ENCODE measurements around the gene JAZF1.

The JAZF1 gene

GRCh38 chr7:27921081-27921836 lies 259.3 kb downstream of the JAZF1 start:
- in situ Hi-C loops (cut with MboI; ENCODE audit: low sequenced_read_pairs): no loop called here

DNA sequence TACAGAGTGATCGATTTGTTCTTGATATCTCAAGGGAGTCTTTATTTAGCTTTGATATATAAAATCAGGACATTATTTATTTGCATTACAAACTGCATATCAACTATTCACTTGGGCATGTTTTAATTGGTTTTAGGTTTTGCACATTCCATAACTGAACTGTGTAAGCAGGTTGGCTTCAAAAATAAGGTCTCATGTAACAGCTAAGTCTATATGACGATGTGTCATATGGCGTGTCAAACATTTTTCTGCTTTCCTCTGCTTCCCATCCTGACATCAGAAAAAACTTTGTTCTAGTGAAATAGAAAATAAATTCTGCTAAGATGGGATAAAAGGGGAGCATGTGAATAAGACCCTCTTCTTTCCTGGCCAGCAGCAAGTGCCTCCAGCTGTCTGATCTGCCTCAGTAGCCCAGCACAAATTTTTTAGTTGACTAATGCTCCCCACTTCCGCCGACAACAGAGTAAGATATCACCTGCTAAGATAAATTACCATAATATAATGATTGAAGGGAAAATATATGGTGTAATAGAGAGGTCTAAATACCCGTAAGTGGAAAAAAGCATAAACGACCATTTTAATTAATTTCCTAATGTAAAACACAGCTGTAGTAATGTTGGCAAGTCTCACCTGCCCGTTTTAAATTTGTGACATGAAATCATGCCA lies 260.2 kb downstream of the JAZF1 start:
- in situ Hi-C loops (cut with MboI; ENCODE audit: low sequenced_read_pairs): no loop called here

DNA sequence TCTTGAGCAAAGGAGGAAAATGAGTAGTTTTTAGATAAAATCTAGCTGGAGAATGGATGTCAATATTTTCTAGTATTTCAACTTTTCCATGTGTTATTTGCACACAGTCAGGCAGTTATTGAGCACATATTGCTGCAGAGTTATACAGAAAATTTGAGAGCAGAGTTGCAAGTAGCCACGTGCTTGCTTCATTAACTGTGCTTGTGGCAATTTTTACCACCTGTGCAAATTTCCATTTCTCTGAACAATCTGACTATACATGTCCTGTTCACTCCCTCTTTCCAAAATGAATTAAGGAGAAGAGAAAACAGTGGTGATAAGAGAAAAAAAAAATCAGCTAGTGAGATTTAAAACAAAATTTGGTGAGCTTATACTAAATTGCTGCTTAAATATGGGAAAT lies 262.1 kb downstream of the JAZF1 start:
- in situ Hi-C loops (cut with MboI; ENCODE audit: low sequenced_read_pairs): no loop called here

DNA sequence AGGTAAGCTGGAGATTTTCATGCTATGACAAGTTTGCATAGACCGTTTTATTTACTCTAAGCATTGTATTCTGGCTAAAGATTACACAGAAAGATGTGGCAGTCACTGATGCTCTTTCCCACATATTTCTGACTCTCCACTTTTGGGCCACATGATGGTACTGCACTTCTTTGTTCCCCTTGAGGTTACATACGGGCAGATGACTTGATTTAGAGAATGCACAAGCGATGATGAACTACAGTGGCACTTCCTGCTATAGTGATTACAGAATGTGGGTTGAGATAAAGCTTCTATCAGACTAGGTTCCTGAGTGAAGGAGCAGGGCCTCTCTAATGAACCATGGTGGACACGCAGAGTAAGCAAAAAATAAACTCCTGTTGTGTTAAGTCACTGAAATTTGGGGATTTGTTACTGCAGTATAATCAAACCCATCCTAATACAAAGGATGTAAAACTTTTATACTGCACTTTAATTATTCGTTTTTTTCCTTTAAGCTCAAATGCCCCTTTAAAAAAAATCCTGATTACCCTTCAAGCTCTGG lies 262.8 kb downstream of the JAZF1 start:
- in situ Hi-C loops (cut with MboI; ENCODE audit: low sequenced_read_pairs): no loop called here

DNA sequence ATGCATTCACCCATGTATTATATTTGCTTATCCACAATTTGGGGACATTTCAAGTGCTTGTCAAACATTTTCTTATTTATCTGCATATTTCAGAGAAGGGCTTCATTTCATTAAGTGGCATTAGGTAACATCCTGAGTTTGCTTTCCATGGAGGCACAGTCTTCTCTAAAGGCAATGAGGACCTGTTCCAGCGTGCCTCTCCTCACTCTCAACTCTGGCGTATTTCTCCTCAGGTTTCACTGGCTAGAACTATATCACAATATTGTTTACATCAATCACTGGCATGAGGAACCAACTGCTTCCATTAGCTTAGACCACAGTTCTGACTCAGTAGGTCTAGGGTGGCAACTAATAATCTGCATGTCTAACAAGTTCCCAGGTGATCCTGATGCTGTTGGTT lies 263.5 kb downstream of the JAZF1 start:
- in situ Hi-C loops (cut with MboI; ENCODE audit: low sequenced_read_pairs): no loop called here

DNA sequence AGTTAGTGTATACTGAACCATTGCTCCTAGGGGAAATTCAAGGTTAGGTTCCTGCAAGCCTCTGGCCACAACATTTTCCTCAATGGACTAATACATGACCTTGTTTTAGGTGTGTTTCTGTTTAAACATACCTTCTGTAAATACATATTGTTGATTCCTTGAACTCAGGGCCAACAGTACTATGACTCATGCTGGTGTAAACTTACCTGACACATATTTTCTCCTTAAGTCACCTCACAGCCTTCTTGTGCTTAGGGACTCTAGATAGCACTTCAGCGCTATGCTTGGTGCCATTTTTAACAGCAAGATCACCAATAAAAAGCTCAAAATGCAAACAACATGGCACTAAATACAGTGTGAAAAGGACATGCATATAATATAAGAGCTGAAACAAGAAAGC lies 264.2 kb downstream of the JAZF1 start:
- in situ Hi-C loops (cut with MboI; ENCODE audit: low sequenced_read_pairs): no loop called here

GRCh38 chr7:27914409-27914808 lies 266.2 kb downstream of the JAZF1 start:
- in situ Hi-C loops (cut with MboI; ENCODE audit: low sequenced_read_pairs): no loop called here

- in situ Hi-C loops (cut with MboI; ENCODE audit: low sequenced_read_pairs): no loop called here
Measured at GRCh38 chr7:27912751-27913150, 267.8 kb downstream of the JAZF1 start.

DNA sequence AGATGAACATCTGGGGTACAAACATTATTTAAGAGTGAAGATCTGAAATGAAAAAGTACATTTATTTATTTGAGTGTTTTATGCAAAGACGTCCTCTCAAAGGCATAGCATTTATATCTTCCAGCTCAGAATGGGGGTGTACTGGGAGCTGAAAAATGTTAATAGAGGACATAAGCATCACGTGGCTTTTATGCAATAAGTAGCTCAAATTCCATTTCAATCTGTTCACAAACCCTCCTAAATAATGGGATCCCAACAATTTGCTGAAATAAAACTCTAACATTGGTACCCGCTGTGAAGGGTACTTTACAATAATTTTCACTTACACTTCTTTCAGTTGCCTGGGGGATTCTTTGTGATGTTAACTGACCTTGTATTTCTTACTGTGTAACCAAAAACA lies 268.7 kb downstream of the JAZF1 start:
- in situ Hi-C loops (cut with MboI; ENCODE audit: low sequenced_read_pairs): no loop called here

GRCh38 chr7:27910326-27910725 lies 270.3 kb downstream of the JAZF1 start:
- in situ Hi-C loops (cut with MboI; ENCODE audit: low sequenced_read_pairs): no loop called here

GRCh38 chr7:27908534-27909165 lies 271.9 kb downstream of the JAZF1 start:
- in situ Hi-C loops (cut with MboI; ENCODE audit: low sequenced_read_pairs): no loop called here

DNA sequence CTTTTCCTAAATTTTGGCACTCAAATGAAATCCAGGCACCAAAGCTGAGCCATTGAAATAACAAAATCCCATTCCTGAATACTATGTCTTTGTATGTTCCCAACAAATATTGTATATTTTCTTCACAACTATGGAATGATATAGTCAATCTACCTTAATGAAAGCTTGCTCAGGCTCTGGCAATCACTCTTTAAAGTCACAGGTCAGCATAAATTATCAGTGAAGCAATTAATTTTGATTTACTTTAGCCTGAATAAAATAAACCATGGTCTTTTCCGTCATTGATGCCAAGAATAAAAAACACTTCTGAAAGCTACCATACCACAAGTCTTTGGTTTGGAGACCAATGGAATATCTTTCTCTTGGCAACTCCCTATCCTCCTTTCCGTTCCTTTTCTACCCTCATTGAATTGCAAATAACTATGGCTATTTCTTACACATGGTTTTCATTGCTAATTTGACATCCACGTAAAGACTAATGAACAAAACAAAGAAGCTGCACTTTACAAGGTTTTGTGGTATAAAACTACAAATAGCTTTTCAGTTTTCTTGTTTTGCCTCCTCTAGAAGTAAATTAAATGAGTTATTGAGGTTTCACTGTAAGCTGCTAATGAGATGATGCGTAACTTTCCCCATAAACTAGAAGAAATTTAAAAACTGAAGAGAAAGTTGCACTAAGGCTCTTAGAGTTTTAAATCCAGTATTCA lies 274.1 kb downstream of the JAZF1 start:
- in situ Hi-C loops (cut with MboI; ENCODE audit: low sequenced_read_pairs): no loop called here

GRCh38 chr7:27905951-27906350 lies 274.6 kb downstream of the JAZF1 start:
- in situ Hi-C loops (cut with MboI; ENCODE audit: low sequenced_read_pairs): no loop called here

DNA sequence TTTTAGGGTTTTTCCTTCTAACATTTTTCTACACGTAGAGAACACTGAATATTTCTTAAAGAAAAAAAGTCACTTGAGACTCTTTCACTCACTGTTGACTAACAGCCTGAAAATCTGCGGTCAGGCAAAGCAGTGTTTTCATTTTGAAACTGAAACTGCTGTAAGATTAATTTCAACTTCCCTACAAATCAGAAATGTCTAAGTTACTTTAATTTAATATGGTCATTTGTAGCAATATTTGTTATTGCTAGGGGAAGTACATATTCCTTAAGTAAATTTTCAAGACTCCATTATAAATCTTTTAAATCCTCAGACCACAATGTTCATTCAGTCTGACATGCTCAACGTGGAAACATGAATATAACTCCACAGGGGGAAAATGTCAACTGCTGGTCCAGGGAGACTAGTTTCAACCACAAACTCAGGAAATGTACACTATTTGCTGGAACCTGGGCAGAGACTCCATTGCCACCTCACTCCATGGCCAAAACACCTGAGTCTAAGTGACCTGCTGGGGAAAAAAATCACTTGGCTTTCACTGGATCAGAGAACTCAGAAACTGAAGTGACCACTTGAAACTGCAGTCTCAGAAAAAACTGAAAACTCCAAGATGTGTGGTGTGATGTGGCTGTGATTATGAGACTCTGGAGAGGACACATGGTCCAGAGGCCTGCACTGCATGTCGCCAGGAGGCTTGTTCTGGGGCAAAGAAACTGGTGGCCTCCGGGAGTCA lies 279.4 kb downstream of the JAZF1 start:
- in situ Hi-C loops (cut with MboI; ENCODE audit: low sequenced_read_pairs): no loop called here

DNA sequence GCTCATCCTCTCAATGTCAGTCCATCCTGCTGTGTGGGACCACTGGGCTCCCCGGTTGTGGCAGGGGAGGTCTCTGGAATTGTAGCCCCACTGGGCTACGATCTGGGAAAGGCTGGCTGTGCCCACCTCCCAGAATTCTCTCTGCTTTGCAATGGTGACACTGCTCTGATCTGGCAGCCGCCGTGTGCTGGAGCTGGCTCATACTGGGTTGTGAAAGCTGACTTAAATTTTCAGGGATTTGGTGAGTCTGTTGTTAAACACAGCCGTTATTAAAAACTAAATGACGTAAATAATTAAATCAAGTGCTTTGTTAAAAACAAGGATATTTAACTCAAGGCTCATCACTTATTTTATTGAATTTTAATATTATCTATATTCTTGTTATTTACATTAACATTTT lies 280.6 kb downstream of the JAZF1 start:
- in situ Hi-C loops (cut with MboI; ENCODE audit: low sequenced_read_pairs): no loop called here

DNA sequence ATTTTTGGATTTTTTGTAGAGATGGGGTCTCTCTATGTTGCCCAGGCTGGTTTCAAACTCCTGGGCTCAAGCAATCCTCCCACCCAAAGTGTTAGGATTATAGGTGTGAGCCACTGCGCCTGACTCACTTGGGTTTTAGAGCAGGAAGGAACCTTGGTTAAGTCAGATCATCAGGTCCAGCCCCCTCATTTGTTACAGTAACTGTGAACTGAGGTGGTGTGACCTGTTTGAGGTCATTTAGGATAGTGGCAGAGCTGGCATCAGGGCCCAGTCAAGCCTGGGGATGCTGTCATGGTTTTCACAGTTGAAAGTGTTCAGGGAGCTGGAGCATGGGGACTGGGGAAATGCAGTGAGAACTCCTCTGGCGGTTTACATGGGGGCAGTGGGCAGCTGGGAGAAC lies 281.0 kb downstream of the JAZF1 start:
- in situ Hi-C loops (cut with MboI; ENCODE audit: low sequenced_read_pairs): no loop called here

DNA sequence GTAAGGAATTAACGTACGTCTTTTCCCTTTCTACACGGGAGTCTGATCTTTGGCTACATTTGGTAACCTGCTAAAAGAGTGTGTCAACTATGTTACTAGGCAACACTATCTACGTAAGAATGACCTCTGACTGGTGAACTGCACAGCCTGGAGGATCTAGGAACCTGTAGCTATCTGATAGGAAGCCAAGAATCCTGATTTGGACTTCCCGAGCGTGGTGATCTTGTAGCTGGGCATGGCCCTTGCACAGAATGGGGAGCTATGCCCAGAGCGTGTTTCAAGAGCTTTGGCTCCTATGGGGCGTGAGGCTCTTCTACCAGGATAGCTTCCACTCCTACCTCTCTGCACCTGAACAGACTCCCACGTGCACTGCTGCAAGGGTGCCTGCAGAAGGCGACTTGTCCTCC lies 283.2 kb downstream of the JAZF1 start:
- in situ Hi-C loops (cut with MboI; ENCODE audit: low sequenced_read_pairs): no loop called here

DNA sequence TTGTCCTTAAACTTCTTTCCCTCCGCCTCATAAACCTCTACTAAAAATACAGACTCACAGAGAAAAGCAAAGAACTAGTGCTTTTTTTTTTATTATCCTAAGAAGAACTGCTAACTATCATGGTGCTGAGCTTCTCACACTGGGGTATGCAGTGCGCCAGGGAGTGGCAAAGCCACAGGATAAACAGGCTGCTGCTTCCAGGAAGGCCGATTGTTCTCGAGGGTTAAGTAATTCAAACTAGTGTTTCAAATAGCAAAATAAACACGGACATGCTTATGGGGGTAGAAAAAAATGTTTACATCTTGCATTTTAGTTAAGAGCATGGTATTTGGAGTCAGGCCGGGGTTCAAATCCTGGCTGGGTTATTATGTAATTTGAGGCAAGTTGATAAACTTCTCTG lies 283.6 kb downstream of the JAZF1 start:
- in situ Hi-C loops (cut with MboI; ENCODE audit: low sequenced_read_pairs): no loop called here

DNA sequence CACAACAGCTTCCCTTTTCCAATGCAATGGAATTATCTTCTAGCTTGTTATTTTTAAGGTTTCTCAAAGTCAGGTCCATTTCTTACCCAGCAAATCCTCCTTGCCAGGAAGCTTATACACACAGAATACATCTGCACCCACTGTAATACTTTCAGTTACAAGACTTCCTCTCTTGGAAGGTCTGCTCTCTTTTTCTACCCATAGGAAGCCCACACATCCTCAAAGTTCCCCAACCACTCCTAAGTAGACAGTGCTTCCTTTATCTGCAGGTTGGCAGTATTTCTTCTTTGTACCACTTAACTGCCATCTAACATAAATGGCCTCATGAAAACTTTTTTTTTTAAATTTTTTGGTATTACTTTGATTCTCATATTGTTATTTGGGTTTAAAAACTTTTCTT lies 285.0 kb downstream of the JAZF1 start:
- in situ Hi-C loops (cut with MboI; ENCODE audit: low sequenced_read_pairs): no loop called here

DNA sequence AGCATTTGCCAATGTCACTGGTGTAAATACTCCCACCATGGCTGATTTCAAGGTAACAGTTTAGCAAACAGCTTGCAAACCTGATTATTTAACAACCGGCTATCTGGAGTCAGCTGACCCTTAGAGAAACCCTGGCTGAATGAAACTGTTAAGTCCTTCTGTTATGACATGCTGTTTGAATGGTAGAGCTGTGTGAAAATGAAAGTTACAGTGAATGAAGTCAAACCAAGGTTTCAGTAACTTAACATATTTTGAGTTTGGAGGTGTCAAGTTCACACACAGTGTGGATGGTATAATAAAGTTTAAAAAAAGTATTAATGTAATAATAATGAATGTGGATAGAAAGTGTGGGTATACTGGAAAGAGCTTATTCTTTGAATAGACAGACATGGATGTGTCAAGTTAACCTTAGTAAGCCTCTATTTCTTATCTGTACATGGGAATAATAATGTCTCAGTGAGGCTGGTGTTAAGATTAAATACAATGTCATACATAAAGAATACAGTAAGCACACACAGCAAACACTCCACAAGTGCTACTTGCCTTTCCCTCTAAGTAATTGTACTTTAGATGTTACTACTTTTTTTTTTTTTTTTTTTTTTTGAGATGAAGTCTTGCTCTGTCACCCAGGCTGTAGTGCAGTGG lies 290.3 kb downstream of the JAZF1 start:
- in situ Hi-C loops (cut with MboI; ENCODE audit: low sequenced_read_pairs): no loop called here

Data from HL-60/S4 treated with retinoic acid at 250 ng/mL for 4 days and 3 days (cell line).